H1 (cell line): ENCODE measurements around the gene CASK. TPM values are rescaled to one million over a fixed set of nuclear protein-coding genes. Genes with fewer than 3 reads are reported as not detected.

Source experiments
- ATF3 ChIP-seq: IDR thresholded peaks from 2 replicates; pipeline ENCODE4 v1.6.1; 2011; ENCODE audit warnings: low read depth, mild to moderate bottlenecking, low read length; ENCODE audit not compliant: insufficient read depth
- CBX5 ChIP-seq: fragments of 300-800, 300-1000 bp; sonication (generic); IDR thresholded peaks from 2 replicates; pipeline ENCODE4 v1.7.1; 2016; ENCODE audit warnings: antibody characterized with exemption, low read length, low read depth
- CHD1 ChIP-seq: IDR thresholded peaks from 2 replicates; pipeline ENCODE4 v1.6.1; 2012; ENCODE audit warnings: low read depth, low read length, improper control_type of control experiment
- CHD2 ChIP-seq: IDR thresholded peaks from 2 replicates; pipeline ENCODE4 v1.6.1; 2012; ENCODE audit warnings: low read length, improper control_type of control experiment
- FOSL1 ChIP-seq: IDR thresholded peaks from 2 replicates; pipeline ENCODE4 v1.6.1; 2011; ENCODE audit warnings: mild to moderate bottlenecking, low read depth, low read length, moderate library complexity; ENCODE audit not compliant: insufficient read depth
- HDAC6 ChIP-seq: IDR thresholded peaks from one replicate; pipeline ENCODE4 v1.7.1; 2012; ENCODE audit warnings: low read depth, mild to moderate bottlenecking, inconsistent platforms, low read length, moderate library complexity
- JUND ChIP-seq: IDR thresholded peaks from 2 replicates; pipeline ENCODE4 v1.6.1; 2011; ENCODE audit warnings: mild to moderate bottlenecking, improper control_type of control experiment, low read length
- KDM1A ChIP-seq: fragments of 200-600, 300-600 bp; sonication (generic); IDR thresholded peaks from 2 replicates; pipeline ENCODE4 v1.7.1; 2016; ENCODE audit warnings: mild to moderate bottlenecking, low read length, borderline replicate concordance
- POU5F1 ChIP-seq: IDR thresholded peaks from 2 replicates; pipeline ENCODE4 v1.6.1; 2011; ENCODE audit warnings: low read depth, mild to moderate bottlenecking, low read length, moderate library complexity
- SP4 ChIP-seq: IDR thresholded peaks from 2 replicates; pipeline ENCODE4 v1.6.1; 2012; ENCODE audit warnings: low read length, inconsistent platforms
- polyA plus RNA-seq, 7 experiments: library from polyadenylated mRNA; depleted of rRNA in 3 of 7; stranded (reverse) in 5 of 7; unstranded in 2 of 7; fragments of >200 nt in 5 of 7; fragments of 200-250 nt in 2 of 7; gene quantifications; 1 replicate in 5 of 7; 2 replicates in 1 of 7; 4 replicates in 1 of 7; pipeline versions ENCODE4 v1.2.1 to v1.2.3, GENCODE V29; 2011 to 2013; ENCODE audit warnings: missing spikeins in 2 of 7, mixed read lengths in 2 of 7
- total RNA-seq: library from RNA; stranded (reverse); fragmentation: NEBNext Ultra II Directional; extraction: Animal tissue kit (Norgen Biotek cat#: 25700); gene quantifications from 2 replicates; pipeline ENCODE4 v1.2.1, GENCODE V29; 2021
- TF ChIP-seq, protein P1 (sequence below): fragments of 300-600 bp; sonication (generic); IDR thresholded peaks from 2 replicates; pipeline ENCODE4 v1.7.1; 2012; ENCODE audit warnings: low read length, moderate library complexity, mild to moderate bottlenecking, inconsistent platforms; ENCODE audit not compliant: insufficient replicate concordance

The CASK gene
- total and polyA plus RNA-seq, 2 of the 8 experiments (the other 6 are each of a cell fraction or from before 2014, with no cell fraction given): 21.6 to 55.1 TPM

DNA sequence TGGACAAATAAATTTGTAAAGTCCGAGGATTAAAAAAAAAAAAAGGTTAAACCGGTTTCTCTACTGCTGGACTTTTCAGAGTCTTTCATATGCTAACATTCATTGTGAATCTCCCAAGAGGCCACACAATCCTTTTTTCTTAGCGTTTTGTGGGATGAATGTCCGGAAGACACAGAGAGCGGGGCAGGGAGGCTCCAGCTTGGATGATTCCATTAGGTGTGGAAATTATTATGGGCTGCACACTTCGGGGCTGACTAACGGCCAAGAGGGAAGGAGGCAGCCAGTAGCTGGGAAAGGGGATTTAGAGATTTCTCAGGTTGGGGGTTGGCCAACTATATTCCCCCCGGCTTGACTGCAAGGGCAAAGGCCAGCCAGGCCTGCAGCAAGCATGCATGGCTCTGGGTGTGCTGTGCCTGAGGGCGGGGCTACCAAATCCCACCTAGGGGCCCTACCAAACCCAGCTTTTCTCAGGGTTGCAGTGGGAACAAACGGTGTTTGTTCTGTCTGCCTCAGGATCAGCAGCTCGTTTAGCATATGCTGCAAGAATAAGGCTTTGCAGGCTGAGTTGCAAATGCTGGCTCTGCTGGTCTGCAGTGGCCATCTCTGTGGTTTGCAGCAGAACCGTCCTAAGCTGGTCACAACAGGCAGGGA is 447.6 kb downstream of the CASK start (continued):
- TF ChIP-seq, protein P1, sequence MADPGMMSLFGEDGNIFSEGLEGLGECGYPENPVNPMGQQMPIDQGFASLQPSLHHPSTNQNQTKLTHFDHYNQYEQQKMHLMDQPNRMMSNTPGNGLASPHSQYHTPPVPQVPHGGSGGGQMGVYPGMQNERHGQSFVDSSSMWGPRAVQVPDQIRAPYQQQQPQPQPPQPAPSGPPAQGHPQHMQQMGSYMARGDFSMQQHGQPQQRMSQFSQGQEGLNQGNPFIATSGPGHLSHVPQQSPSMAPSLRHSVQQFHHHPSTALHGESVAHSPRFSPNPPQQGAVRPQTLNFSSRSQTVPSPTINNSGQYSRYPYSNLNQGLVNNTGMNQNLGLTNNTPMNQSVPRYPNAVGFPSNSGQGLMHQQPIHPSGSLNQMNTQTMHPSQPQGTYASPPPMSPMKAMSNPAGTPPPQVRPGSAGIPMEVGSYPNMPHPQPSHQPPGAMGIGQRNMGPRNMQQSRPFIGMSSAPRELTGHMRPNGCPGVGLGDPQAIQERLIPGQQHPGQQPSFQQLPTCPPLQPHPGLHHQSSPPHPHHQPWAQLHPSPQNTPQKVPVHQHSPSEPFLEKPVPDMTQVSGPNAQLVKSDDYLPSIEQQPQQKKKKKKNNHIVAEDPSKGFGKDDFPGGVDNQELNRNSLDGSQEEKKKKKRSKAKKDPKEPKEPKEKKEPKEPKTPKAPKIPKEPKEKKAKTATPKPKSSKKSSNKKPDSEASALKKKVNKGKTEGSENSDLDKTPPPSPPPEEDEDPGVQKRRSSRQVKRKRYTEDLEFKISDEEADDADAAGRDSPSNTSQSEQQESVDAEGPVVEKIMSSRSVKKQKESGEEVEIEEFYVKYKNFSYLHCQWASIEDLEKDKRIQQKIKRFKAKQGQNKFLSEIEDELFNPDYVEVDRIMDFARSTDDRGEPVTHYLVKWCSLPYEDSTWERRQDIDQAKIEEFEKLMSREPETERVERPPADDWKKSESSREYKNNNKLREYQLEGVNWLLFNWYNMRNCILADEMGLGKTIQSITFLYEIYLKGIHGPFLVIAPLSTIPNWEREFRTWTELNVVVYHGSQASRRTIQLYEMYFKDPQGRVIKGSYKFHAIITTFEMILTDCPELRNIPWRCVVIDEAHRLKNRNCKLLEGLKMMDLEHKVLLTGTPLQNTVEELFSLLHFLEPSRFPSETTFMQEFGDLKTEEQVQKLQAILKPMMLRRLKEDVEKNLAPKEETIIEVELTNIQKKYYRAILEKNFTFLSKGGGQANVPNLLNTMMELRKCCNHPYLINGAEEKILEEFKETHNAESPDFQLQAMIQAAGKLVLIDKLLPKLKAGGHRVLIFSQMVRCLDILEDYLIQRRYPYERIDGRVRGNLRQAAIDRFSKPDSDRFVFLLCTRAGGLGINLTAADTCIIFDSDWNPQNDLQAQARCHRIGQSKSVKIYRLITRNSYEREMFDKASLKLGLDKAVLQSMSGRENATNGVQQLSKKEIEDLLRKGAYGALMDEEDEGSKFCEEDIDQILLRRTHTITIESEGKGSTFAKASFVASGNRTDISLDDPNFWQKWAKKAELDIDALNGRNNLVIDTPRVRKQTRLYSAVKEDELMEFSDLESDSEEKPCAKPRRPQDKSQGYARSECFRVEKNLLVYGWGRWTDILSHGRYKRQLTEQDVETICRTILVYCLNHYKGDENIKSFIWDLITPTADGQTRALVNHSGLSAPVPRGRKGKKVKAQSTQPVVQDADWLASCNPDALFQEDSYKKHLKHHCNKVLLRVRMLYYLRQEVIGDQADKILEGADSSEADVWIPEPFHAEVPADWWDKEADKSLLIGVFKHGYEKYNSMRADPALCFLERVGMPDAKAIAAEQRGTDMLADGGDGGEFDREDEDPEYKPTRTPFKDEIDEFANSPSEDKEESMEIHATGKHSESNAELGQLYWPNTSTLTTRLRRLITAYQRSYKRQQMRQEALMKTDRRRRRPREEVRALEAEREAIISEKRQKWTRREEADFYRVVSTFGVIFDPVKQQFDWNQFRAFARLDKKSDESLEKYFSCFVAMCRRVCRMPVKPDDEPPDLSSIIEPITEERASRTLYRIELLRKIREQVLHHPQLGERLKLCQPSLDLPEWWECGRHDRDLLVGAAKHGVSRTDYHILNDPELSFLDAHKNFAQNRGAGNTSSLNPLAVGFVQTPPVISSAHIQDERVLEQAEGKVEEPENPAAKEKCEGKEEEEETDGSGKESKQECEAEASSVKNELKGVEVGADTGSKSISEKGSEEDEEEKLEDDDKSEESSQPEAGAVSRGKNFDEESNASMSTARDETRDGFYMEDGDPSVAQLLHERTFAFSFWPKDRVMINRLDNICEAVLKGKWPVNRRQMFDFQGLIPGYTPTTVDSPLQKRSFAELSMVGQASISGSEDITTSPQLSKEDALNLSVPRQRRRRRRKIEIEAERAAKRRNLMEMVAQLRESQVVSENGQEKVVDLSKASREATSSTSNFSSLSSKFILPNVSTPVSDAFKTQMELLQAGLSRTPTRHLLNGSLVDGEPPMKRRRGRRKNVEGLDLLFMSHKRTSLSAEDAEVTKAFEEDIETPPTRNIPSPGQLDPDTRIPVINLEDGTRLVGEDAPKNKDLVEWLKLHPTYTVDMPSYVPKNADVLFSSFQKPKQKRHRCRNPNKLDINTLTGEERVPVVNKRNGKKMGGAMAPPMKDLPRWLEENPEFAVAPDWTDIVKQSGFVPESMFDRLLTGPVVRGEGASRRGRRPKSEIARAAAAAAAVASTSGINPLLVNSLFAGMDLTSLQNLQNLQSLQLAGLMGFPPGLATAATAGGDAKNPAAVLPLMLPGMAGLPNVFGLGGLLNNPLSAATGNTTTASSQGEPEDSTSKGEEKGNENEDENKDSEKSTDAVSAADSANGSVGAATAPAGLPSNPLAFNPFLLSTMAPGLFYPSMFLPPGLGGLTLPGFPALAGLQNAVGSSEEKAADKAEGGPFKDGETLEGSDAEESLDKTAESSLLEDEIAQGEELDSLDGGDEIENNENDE: no peak
- TF ChIP-seq JUND: no peak
- peak; percentile 52; the same call in 1 of the 2 replicates for TF ChIP-seq SP4
- TF ChIP-seq FOSL1: no peak
- no peak for TF ChIP-seq CHD2
- no peak for TF ChIP-seq KDM1A
- no peak for TF ChIP-seq POU5F1
- TF ChIP-seq HDAC6: no peak
- no peak for TF ChIP-seq CBX5
- no peak for TF ChIP-seq ATF3
- no peak for TF ChIP-seq CHD1
